NCI-H510A treated with DMSO at 0.1 percent for 48 hours (cell line): ENCODE measurements around the gene MMAB.

Source experiments
- DNase-seq: peaks from one replicate; lab custom pipeline; 2025; lab: John Stamatoyannopoulos, UW

MMAB gene

DNA sequence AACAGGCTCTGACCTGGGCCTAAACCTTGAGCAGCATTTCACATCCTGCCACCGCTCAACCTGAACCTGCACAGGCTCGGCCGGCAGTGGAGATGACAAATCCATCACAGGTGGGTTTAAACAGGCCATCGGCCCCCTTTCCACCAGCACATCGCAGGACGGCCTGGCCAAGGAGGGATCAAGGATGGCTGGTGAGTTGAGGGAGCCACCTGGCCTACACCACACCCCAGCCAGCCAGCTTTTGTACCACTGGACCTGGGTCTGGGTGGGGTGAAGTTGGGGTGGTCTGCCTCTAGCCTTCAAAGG, 14.2 kb downstream of the MMAB start:
- no peak for DNase-seq

DNA sequence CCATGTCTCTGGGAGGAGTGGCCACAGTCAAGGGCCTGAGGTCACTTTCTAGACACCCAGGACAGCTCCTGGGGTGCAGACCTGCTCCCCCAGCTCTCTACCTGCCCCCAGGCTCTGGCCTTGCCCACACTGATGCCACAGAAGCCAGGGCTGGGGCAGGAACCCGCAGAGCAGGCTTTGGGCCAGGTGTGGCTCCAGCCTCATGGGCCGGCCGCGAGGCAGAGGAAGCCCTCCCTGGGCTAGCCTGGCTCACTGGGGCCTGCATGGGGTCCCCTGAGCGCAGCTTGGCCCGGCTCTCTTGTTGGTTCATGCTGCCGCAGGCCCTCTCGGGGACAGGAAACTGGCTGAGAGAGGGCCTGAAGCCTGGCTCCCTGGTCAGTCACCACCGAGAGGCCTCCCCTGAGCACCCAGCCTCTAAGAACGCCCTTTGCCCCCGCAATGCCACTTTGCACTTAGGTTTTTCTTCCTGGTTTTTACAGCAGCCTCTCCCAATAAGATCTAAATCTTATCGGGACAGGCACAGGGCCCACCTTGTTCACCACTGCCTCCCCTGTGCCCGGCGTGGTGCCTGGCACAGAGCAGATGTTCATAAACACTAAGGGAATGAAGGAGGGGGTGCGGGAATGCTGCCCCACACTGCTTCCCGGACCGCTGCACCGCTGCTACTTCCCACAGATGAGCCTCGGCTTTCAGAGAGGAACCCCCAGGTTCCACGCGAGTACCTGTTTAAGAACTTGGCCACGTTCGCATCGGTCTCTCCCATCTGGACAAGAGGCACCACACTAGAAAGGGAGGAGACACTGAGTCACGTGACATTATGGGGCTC, 14.7 kb downstream of the MMAB start:
- DNase-seq, result no peak

DNA sequence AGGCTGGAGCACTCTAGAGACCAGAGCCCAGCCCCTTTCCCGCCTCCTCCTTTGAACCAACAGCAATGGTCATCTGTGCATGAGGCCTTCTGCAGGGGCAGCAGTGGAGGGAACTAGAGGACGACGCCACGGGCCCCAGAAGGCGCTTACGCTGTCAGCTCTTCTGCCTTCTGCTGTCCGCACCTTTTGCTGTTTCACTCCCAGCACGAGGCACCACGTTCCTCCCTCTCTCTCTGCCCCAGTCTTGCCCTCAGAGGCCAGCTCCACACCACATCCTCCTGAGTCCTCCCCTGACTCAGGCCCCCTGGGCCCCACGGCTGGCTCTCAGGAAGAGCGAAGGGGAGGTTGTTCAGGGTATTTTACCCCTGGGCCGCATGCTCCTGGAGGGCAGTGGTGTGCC, 15.5 kb downstream of the MMAB start:
- no peak for DNase-seq

DNA sequence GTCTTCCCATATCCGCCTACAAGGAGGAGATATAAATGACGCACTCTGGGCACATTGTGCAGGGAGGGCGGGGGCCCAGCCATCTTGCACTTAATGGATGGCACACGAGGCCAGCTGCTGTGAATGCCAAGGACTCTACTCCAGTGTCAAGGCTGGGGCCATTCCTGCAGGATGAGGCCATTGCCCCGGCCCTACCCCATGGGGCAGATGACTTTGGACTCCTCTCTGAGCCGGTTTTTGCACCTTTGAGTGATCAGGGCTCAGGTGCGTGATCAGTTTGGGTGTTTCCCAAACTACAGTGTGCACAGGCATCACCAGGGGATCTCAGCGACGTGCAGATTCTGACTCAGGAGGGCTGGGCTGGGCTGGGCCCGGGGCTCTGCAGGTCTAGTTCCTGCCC, 16.1 kb downstream of the MMAB start:
- no peak for DNase-seq

DNA sequence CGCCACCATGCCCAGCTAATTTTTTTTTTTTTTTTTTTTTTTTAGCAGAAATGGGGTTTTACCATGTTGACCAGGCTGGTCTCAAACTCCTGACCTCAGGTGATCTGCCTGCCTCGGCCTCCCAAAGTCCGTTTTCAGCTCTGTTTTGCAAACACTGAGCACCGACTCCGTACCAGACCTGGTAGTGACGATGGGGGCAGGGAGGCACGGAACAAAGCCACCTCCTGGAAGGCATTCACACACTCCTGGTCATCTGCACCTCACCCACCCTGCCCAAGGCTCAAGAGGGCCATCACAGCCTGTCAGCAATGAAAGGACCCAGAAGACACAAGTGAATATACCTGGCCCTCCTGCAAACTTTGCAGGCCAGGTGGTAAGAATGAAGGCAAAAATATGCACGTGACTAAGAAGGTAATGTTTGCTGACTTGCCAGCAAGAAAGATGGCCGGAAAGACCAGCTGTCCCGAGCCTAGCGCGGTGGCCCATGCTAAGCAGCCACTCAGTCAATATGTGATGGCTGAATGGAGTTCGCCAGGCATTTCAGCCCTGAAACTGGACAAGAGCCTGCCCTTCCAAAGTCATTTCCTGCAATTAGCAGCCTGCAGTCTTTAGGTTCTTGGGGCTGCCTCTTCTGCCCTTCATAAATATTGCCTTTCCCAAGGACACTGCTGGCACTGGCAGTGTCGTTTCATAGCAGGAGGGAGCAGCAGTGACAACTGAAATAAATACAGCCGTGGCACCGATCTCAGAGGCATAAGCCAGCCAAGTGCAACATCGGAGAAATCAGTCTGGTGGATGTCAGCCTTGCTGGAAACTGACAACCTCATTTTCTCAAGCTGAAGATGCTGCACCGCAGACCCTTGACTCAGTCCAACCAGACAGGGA, 17.6 kb downstream of the MMAB start:
- no peak for DNase-seq

DNA sequence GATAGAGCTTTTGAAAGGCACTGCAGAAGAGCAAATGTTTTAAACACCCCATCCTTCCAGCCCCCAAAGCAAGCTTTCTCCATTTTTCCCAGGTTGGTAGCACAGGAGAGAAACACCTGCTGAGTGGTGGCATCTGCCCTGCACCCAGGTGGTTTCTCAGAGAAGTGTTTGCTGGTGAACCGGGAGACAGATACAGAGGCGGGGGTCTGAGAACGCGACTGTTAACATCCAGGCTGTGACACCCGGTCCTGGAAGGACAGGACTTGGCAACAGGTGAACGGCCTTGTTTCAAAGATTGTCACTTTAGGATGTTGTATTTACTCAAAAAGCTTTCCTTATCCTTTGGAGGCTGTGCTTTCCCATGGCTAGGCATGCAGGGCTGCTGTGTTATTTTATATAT, 18.5 kb downstream of the MMAB start:
- DNase-seq, result no peak

DNA sequence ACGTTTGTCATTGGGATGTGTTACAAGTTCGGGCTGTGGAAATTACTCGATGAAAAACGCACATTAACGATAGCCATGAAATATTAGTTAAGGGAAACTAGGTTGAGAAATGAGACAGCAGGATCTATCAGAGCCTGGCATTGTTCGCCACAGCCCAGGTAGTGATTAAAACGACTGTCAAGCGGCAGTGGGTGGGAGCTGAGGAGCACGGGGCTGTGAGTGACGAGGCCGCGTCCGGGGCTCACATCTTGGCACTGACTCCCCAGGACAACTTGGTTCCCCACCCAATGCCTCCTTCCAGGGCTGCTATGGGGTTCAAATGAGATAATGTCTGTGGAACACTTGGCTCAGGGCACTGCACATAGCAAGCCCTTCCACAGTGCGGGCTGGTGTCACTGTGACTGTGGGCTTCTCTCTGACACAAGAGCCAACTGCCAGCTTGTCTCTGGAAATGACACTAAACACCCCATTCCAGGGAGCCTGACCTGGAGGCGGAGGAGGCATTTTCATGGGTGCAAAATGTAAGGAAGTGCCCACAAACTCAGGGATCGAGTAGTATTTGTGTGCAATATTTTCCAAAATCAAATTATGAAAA, 19.3 kb downstream of the MMAB start:
- no peak for DNase-seq

DNA sequence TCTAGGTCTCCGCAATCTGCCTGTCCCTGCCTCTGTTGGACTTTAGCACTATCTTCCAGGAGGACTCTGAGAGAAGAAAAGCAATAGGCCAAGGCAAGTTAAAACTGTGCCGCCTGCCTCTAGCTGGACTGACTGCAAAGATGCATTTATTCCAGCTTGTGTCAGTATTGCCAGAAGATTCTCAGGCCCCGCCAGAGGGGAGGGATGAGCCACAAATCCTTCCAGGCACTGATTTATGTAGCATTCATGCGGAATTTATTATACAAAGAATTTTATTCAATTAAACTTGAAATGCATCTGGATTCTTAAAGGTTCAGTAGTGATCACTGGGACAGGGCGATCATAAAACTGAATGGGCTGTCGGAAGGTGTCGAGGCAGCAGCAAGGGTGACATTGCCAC, 19.8 kb downstream of the MMAB start:
- no peak for DNase-seq

DNA sequence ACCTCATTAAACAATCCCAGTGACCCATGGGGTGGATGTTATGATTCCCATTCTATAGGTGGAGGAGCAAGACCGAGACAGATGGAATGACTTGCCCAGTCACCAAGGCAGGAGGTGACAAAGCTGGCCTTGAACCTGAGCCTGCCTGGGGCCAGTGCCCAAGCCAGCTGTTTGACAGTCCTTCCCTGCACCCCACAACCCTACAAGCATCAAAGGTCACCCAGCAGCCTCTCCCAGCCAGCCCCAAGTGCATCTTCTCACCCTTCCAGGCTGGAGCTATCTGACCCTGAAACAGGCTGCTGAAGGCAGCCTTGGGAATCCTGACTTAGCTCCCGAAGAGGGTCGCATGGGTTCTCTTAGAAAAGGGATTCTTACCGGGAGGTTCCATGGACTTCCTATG, 20.3 kb downstream of the MMAB start:
- no peak for DNase-seq

DNA sequence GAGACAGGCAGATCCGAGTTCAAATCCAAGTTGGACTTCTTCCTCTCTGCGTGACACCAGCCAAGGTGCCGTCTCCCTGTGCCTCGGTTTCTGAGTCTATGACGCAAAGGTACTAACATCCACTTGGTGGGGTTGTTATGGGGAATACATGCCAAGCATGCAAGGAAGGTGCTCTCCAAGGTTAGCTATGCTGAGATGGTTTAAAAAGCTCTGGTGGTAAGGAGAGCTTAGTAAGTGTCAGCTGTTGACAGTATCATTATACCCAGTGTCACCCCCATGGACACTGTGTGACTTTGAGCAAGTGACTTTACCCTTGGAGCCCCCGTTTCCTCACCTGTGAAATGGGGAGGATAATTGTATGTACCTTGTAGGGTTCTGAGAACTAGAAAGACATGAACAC, 22.2 kb downstream of the MMAB start:
- DNase-seq, result no peak

DNA sequence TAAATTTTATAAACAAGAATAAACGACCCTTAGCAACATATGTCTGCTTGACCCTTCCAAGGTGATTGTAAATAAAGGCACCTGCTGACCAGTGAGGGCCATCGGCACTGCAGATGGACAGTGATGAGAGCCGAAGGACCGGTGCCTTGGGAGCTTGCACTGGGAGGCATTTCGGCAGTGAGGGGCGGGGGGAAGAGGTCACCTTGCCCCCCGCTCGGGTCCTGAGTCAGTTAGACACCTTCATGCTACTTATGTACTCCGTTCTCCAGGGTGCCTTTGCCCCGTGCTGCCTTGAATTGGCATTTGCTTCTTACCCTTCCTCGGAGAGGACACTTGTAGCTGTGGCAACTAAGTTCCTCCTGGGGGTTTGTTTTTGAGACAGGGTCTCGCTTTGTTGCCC, 23.0 kb downstream of the MMAB start:
- DNase-seq, result no peak

DNA sequence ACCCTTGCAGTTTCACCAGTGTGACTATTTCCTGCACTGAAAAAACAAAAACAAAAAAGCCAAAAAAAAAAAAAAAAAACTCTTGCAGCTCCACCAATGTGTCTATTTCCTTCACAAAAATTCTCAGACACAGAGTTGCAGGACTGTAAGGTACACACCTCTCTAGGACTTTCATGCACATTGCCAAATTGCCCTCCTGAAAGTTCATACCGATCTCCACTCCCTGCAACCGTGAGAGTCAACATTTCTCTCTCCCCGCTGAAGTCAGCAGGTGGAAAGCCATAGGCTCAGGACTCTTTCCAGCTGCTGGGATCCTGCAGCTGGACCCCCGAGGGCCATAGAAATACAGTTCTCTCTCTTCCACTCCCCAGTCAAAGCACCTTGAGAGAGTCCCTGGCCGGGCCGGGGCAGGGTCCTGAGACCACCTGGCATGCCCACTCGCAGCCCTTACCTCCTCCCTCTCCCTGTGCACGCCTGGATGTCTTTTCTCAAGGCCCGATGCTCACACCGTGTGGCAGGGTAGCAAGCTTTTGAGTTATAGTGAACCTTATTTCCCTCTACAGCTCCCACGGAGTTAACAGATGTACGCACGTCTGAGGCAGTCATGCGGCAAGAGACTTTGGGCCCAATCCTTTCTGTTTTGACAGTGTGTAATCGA, 23.6 kb downstream of the MMAB start:
- no peak for DNase-seq

DNA sequence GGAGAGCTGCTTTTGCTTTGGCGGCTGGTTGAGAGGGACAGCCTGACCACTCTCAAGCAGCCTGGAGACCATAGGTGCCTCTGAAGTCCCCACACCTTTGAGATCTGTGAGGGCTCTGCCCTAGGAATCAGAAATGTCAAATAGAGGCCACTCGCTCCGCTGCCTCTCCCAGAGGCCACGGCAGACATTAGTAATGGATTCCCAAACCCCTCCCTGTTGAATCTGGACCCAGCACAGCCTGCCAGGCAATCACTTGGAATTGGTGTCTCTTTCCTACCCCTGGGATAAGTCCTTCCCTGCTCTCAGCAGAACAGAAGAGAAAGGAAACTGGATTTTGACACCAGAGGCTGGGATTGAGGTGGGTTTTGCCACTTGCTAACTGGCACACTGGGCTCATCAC, 25.0 kb downstream of the MMAB start:
- no peak for DNase-seq

DNA sequence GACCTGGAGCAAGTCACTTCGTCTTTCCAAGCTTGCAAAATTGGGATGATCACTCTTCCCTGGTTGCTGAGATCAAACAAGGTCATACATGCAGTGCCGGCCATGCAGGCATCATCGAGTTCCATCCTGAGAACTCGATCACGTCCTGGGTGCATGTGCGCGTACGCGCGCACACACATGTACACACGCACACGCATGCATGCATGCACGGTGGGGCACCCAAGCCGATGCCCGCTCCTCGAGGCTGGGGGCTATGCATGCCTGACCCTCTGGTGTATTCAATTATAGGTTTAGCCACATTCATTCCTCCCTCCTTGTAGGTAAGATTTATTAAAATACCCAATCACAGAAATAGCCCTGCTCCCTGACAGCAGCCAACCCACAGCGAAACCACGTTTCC, 26.0 kb downstream of the MMAB start:
- no peak for DNase-seq

DNA sequence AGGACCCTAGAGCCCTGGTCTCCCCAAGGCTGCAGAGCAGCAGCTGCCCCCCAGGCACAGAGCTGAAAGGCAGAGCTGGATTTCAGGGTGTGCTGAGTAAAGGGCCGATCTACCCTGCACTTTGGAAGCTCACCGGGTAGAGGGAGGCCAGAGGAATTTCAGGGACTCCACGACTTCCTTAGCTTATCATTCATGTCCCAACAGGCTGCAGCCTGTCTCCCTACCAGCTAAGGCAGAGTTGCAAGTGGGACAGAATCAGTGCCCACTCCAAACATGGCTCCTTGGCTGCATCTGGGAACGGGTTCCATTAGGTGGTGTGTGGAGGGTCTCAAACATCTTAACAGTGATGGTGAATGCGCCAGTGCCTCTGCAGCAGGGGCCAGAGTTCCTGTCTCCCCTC, 27.5 kb downstream of the MMAB start:
- DNase-seq, result no peak

DNA sequence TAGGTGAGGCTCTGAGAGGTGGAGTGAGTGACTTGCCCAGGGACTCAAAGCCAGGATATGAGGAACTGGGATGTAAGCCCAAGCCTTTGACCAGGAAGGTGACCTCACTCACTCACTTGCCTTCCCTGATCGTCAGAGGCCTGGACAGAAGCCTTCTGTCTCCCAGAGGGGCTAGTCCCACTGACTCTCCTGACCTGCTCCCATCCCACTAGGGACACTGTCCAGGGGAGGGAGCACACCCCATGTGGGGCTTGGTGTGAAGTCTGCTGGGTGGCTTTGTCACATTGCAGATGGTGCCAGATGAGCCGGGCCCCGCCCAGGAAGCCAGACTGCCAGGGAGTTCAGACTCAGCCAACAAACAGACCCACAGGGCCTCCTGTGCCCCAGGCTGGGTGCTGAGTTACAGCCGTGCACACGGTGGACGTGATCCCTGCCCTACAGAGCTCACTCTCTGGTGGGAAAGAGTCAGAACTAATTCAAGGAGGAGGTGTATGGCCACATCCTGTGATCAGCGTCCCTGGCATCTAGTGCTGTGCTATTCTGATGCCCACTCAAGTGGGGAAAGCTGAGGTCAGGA, 28.3 kb downstream of the MMAB start:
- DNase-seq, result no peak

DNA sequence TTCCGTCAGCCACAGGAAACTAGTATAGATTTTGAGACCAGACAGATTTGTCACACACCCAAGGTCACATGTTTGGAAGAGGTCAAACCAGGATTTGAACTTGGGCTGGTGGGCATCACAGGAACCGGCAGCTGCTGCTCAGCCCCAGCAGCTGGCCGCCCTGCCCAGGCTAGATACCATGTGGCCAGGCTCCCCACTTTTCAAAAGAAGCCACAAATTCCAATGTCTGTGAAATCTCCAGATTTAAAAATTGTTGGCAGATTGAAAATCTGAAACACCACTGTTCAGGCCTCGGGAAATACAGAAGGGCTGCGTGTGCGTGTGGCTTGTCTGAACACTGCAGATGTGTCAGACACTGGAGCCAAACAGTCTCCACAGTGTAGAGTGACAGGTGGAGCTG, 30.4 kb downstream of the MMAB start:
- no peak for DNase-seq

DNA sequence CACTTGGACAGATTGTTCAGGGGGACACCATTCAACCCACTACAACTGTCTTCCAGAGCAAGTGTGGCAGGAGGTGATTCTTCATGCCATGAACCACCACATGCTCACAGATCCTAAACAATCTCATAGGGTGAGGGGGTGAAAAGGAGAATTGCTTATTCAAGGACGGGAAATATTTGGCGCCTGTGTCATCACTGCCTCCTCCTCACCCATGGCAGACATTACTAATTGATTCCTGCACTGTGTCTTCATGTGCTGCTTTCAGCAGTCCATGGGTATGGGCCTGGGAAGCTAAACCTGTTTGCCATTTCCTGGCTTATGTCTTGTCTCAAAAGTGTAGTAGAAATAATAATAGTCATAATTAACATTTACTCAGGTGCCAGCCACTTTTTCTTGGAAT, 31.3 kb downstream of the MMAB start:
- no peak for DNase-seq

DNA sequence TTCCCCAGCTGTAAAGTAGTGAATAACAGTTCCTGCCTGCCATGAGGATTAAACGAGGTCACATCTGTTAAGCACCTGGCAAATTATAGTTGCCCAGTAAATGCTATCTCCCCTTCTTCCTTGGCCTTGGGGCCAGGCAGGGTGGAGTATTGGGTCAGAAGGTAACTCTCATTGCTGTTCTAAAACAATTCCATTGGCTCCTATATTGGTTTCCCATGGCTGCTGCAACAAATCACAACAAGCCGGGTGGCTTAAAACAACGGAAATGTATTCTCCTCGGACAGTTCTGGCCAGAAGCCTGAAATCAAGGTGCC, 31.9 kb downstream of the MMAB start:
- no peak for DNase-seq

DNA sequence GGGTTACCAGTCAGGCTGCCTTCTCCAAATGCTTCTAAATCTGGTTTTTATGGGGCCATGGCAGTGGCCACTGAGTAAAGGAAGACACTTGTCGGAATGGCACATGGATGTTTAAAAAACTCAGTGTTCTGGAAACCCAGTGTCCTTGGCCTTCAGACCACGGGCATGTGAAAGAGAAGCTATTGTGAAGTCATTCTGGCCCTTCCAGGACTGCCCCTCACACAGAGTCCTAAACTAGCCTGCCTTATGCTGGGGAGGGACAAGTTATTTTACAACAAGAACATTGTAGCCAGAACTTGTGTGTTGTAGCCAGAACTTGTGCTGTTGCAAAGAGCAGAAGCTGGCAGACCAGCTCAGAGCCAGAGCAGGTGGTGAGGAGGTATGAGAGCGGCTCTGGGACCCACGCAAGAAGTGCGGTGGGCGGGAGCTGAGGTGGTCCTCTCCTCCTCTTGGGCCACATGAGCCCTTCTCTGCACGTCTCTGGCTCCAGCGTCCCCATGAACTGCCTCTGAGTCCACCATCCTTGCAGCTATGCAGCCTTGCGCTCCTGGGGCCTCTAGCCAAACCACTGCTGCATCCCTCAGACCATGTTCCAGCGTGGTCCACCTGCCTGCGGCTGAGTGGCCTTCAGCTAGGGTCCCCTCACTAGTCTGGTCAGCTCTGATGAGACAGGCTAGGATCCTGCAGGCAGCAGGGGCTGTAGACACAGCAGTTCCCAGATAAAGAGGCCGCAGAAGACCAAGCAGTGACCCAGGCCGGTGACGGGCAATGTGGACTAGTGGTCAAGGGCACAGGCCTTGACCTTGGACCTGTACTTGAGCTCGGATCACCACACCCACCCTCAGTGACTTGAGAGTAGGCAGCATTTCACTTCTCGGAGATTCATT, 32.5 kb downstream of the MMAB start:
- DNase-seq, result no peak

DNA sequence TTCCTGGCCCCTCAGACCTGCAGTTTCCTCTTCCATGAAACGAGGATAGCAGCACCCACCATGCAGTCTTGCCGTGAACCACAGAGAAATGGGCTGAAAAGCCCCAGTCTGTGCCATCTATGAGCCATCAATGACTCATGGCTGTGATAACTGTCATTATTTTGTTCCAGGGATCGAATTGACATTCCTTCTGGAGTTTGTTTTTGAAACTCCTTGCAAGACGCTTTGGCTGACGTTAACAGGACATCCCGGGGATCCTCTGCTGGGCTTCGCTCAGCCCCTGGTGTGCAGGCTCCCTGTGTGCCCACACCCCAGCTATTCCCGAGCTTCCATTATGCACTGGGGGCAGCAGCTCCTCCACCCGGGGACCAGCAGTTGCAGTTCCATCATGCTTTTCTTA, 33.8 kb downstream of the MMAB start:
- DNase-seq, result no peak
